Endothelial cell of umbilical vein (primary cell): ENCODE data around the gene ADAM23. TPM values are rescaled to one million over a fixed set of nuclear protein-coding genes. Genes with fewer than 3 reads are reported as not detected.

ENCODE experiments used
- BruUV-seq: library from RNA; stranded (reverse); fragments of 400-500 nt; replicated peaks from 2 replicates; lab custom pipeline; 2021; lab: Mats Ljungman, UMichigan
- CTCF ChIA-PET: fragments of 300-600, 350-600 bp; sonication (Branson Sonifier 250); formaldehyde crosslinking; loops from one replicate; lab custom pipeline; 2021; ENCODE audit warnings: antibody characterized with exemption, inconsistent platforms; lab: Charles Lee
- POLR2A ChIA-PET: fragments of 300-600, 350-600 bp; sonication (Branson Sonifier 250); formaldehyde crosslinking; loops from one replicate; lab custom pipeline; 2021; ENCODE audit warnings: antibody characterized with exemption, inconsistent platforms; lab: Charles Lee
- DNase-seq: peaks from one replicate; pipeline ENCODE4 v3.0.0-alpha.2; 2011; ENCODE audit warnings: low read depth, low spot score
- FAIRE-seq: peaks from 2 replicates; lab custom pipeline; 2011; peaks lifted over from hg19 to GRCh38; lab: Jason Lieb, UNC
- H2AFZ ChIP-seq: 2 replicates; pipeline ENCODE4 v1.6.0; 2012; ENCODE audit warnings: low read depth, low read length, control low read depth, inconsistent platforms
- H3K27ac ChIP-seq: 2 replicates; pipeline ENCODE4 v1.5.1; 2011; ENCODE audit warnings: low read depth, mild to moderate bottlenecking, control low read depth, low read length, moderate library complexity; ENCODE audit not compliant: insufficient read depth
- H3K27me3 ChIP-seq, 2 experiments: 2 replicates each; pipeline versions ENCODE4 v1.6.0 to v1.6.1; 2011; ENCODE audit warnings: low read length in 2 of 2, mixed read lengths in 1 of 2; ENCODE audit not compliant: control insufficient read depth in 2 of 2, insufficient read depth in 2 of 2
- H3K36me3 ChIP-seq, 2 experiments: 2 replicates in 1 of 2; 3 replicates in 1 of 2; pipeline ENCODE4 v1.5.1; 2011; ENCODE audit warnings: low read length in 2 of 2, mild to moderate bottlenecking in 1 of 2, moderate library complexity in 1 of 2; ENCODE audit not compliant: control insufficient read depth in 2 of 2, insufficient read depth in 2 of 2; ENCODE audit errors: extremely low read depth in 1 of 2
- H3K4me1 ChIP-seq: 3 replicates; pipeline ENCODE4 v1.5.1; 2011; ENCODE audit warnings: mild to moderate bottlenecking, low read length; ENCODE audit not compliant: control insufficient read depth, insufficient read depth; ENCODE audit errors: extremely low read depth
- H3K4me2 ChIP-seq: 2 replicates; pipeline ENCODE4 v1.6.1; 2011; ENCODE audit warnings: low read length, control low read depth, mixed read lengths; ENCODE audit not compliant: insufficient read depth
- H3K4me3 ChIP-seq, 3 experiments: fragments of 200-600 bp in 1 of 3; sonication (generic), shearing (Covaris generic) in 1 of 3; replicated peaks in 1 of 3; 2 replicates each; pipeline ENCODE4 v1.5.1; 2011 to 2016; ENCODE audit warnings: control low read depth in 3 of 3, low read length in 3 of 3, mild to moderate bottlenecking in 2 of 3, inconsistent platforms in 1 of 3, low read depth in 1 of 3, moderate library complexity in 1 of 3; ENCODE audit not compliant: insufficient read depth in 1 of 3
- H3K79me2 ChIP-seq: 2 replicates; pipeline ENCODE4 v1.6.0; 2012; ENCODE audit warnings: low read length, inconsistent platforms; ENCODE audit not compliant: control insufficient read depth, insufficient read depth
- H3K9ac ChIP-seq: replicated peaks from 2 replicates; pipeline ENCODE3; 2011; ENCODE audit warnings: low read length, control low read depth; ENCODE audit not compliant: insufficient read depth; ENCODE audit errors: extremely low read depth
- H3K9me1 ChIP-seq: replicated peaks from 3 replicates; pipeline ENCODE4 v1.6.0; 2011; ENCODE audit warnings: mild to moderate bottlenecking, low read length; ENCODE audit not compliant: control insufficient read depth, insufficient read depth; ENCODE audit errors: extremely low read depth
- H3K9me3 ChIP-seq: replicated peaks from 2 replicates; pipeline ENCODE4 v1.5.1; 2012; ENCODE audit warnings: low read length, inconsistent platforms; ENCODE audit not compliant: control insufficient read depth, insufficient read depth
- H4K20me1 ChIP-seq: replicated peaks from 2 replicates; pipeline ENCODE3; 2011; ENCODE audit warnings: mild to moderate bottlenecking, low read length; ENCODE audit not compliant: control insufficient read depth, insufficient read depth; ENCODE audit errors: extremely low read depth
- EZH2 ChIP-seq: IDR thresholded peaks from 2 replicates; pipeline ENCODE4 v1.6.1; 2012; ENCODE audit warnings: borderline replicate concordance, low read depth, mild to moderate bottlenecking, moderate library complexity, low read length, inconsistent platforms; ENCODE audit not compliant: severe bottlenecking
- FOS ChIP-seq: IDR thresholded peaks from 2 replicates; pipeline ENCODE4 v1.6.1; 2011; ENCODE audit warnings: mild to moderate bottlenecking, low read length, moderate library complexity, borderline replicate concordance; ENCODE audit not compliant: insufficient read depth
- GATA2 ChIP-seq: IDR thresholded peaks from 2 replicates; pipeline ENCODE4 v1.7.0; 2011; ENCODE audit warnings: low read depth, mild to moderate bottlenecking, moderate library complexity, mixed read lengths, low read length; ENCODE audit not compliant: insufficient read length, insufficient read depth
- JUN ChIP-seq: IDR thresholded peaks from 2 replicates; pipeline ENCODE4 v1.6.1; 2011; ENCODE audit warnings: borderline replicate concordance, low read depth; ENCODE audit not compliant: insufficient read length, insufficient read depth
- MYC ChIP-seq: IDR thresholded peaks from one replicate; pipeline ENCODE4 v1.6.1; 2011; ENCODE audit warnings: mild to moderate bottlenecking, low read depth, low read length
- POLR2A ChIP-seq: IDR thresholded peaks from 2 replicates; pipeline ENCODE4 v1.6.1; 2012; ENCODE audit warnings: low read depth, mild to moderate bottlenecking, control low read depth, low read length
- POLR2AphosphoS5 ChIP-seq: IDR thresholded peaks from 2 replicates; pipeline ENCODE4 v1.6.1; 2012; ENCODE audit warnings: low read depth, mild to moderate bottlenecking, control low read depth, low read length, moderate library complexity; ENCODE audit not compliant: insufficient read depth
- dilution Hi-C: fragments of 300-500 bp; cut with MboI; formaldehyde crosslinking; loops from one replicate; pipeline ENCODE4 v1.15.0; 2019; ENCODE audit warnings: low sequenced_read_pairs; ENCODE audit not compliant: extremely low pct_ligation_motif_present
- intact Hi-C: fragments of 100-400 bp; cut with micrococcal nuclease; formaldehyde crosslinking; loops from one replicate; pipeline ENCODE4 v1.10.0; 2022
- polyA plus RNA-seq, 4 experiments: library from polyadenylated mRNA; depleted of rRNA in 3 of 4; stranded (reverse) in 3 of 4; unstranded in 1 of 4; fragments of >200 nt; gene quantifications; 2 replicates each; pipeline versions ENCODE4 v1.2.1 to v1.2.3, GENCODE V29; 2011 to 2012; ENCODE audit warnings: missing spikeins in 1 of 4
- total RNA-seq: library from RNA; stranded (reverse); gene quantifications from 2 replicates; pipeline ENCODE4 v1.2.3, GENCODE V29; 2021
- TF ChIP-seq, protein P1 (sequence below): IDR thresholded peaks from 2 replicates; pipeline ENCODE4 v1.6.1; 2011; ENCODE audit not compliant: insufficient read depth, insufficient read length
- TF ChIP-seq, protein P2 (sequence below), 2 donors: IDR thresholded peaks; 1 replicate in 1 of 2; 2 replicates in 1 of 2; pipeline ENCODE4 v1.5.1; 2011; ENCODE audit warnings: low read length in 2 of 2, mild to moderate bottlenecking in 2 of 2, moderate library complexity in 2 of 2, control low read depth in 1 of 2, inconsistent platforms in 1 of 2, low read depth in 1 of 2; ENCODE audit not compliant: insufficient read depth in 1 of 2; ENCODE audit errors: extremely low read depth in 1 of 2

ADAM23 gene
- total and polyA plus RNA-seq, 2 donors (not counting 3 experiments of a cell fraction or from before 2014, with no cell fraction given): 20.6 to 38.5 TPM

DNA sequence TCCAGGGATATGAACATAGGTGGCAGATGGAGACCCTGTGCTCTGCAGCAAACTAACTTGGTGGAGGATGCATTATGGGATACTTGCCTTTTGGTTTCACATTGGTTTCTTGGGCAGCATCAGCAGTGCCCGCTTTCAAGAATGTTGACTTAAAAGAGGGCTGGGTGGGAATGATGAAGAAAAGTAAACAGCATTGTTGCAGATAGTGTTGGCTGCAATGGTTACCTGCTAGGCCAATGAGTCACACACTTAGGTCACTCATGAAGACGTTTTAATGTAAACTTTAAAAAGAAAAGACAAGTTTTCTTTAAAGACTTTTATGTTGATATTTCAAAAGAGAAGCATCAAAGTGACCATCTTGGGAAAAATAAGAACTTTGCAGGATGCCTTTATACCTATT is 172.8 kb downstream of the ADAM23 start:
- no peak overlapping the region for H2AFZ ChIP-seq
- ChIA-PET CTCF (interaction anchor here (0.6 kb wide), 1 partner anchor 224 kb away, joined by 3 read pairs; no protein-coding TSS in a partner anchor), POLR2A (no interaction called here)
- no peak overlapping the region for H3K27ac ChIP-seq
- H3K9me3 ChIP-seq: no peaks in the 10 kb centered on the region
- no peak overlapping the region for H3K4me3 ChIP-seq
- no peaks in the 10 kb centered on the region for H3K79me2 ChIP-seq
- H3K9ac ChIP-seq: no peak overlapping the region
- no peak for TF ChIP-seq JUN
- TF ChIP-seq, protein P1, sequence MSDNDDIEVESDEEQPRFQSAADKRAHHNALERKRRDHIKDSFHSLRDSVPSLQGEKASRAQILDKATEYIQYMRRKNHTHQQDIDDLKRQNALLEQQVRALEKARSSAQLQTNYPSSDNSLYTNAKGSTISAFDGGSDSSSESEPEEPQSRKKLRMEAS: no peak
- H3K4me1 ChIP-seq: no peaks in the 10 kb centered on the region
- H3K4me2 ChIP-seq: no peak overlapping the region
- H3K36me3 ChIP-seq: no peaks in the 10 kb centered on the region
- intact Hi-C loops (no loop called here), dilution Hi-C loops (no loop called here)
- no peaks in the 10 kb centered on the region for H3K27me3 ChIP-seq
- DNase-seq (no peak), FAIRE-seq (no peak)
- no peaks in the 10 kb centered on the region for H3K9me1 ChIP-seq
- BruUV-seq: no TSS peak
- no peaks in the 10 kb centered on the region for H4K20me1 ChIP-seq

DNA sequence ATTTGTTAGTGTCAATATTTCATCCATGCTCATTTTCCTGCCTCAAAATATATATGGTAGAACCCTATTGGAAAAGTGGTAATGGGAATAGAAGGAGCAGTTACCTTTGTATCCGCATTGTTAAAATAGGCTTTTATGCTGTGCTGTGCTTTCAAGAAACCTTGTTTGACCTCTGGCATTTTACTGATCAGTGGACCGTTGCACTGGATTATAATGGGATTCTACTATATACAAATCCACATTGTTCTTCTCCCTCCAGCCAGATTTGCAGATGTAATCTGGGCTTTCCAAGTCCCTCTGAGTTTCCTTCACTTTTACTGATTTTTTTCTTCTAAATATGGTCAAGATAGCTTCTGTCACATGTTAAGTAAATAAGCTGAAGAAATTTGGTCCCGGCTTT is 175.7 kb downstream of the ADAM23 start:
- DNase-seq: no peak
- POLR2A ChIA-PET: interaction anchor here (0.6 kb wide), 1 partner anchor 1096 kb away, joined by 3 read pairs; no protein-coding TSS in a partner anchor

More for the DNA sequence above, 175.7 kb downstream of the ADAM23 start:
- dilution Hi-C loops (no loop called here), intact Hi-C loops (no loop called here)
- no TSS peak for BruUV-seq
- H3K27ac ChIP-seq: no peak overlapping the region
- TF ChIP-seq MYC: no peak
- TF ChIP-seq JUN: no peak
- no peak for TF ChIP-seq EZH2
- TF ChIP-seq, protein P2, sequence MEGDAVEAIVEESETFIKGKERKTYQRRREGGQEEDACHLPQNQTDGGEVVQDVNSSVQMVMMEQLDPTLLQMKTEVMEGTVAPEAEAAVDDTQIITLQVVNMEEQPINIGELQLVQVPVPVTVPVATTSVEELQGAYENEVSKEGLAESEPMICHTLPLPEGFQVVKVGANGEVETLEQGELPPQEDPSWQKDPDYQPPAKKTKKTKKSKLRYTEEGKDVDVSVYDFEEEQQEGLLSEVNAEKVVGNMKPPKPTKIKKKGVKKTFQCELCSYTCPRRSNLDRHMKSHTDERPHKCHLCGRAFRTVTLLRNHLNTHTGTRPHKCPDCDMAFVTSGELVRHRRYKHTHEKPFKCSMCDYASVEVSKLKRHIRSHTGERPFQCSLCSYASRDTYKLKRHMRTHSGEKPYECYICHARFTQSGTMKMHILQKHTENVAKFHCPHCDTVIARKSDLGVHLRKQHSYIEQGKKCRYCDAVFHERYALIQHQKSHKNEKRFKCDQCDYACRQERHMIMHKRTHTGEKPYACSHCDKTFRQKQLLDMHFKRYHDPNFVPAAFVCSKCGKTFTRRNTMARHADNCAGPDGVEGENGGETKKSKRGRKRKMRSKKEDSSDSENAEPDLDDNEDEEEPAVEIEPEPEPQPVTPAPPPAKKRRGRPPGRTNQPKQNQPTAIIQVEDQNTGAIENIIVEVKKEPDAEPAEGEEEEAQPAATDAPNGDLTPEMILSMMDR (IDR thresholded peaks at IDR 0.05; ENCODE audit: extremely low read depth in 1 of 2, insufficient read depth in 1 of 2, low read depth in 1 of 2, low read length in 2 of 2): no peak
- TF ChIP-seq FOS: no peak
- TF ChIP-seq, protein P1: no peak
- no peak for TF ChIP-seq POLR2AphosphoS5
- TF ChIP-seq POLR2A: no peak
- TF ChIP-seq GATA2: no peak
- no peak overlapping the region for H3K4me3 ChIP-seq
- H4K20me1 ChIP-seq: no peaks in the 10 kb centered on the region
- CTCF ChIA-PET: interaction anchor here (1.1 to 1.5 kb wide), 2 partner anchors 9 to 24 kb away, joined by 4 to 6 read pairs; partner anchors contain the start of gene FAM237A
- H3K4me1 ChIP-seq: no peaks in the 10 kb centered on the region
- H2AFZ ChIP-seq: no peak overlapping the region
- no peak for FAIRE-seq
- H3K27me3 ChIP-seq: no peaks in the 10 kb centered on the region
- no peaks in the 10 kb centered on the region for H3K79me2 ChIP-seq
- no peak overlapping the region for H3K9ac ChIP-seq
- H3K9me3 ChIP-seq: no peaks in the 10 kb centered on the region
- H3K4me2 ChIP-seq: no peak overlapping the region
- no peaks in the 10 kb centered on the region for H3K9me1 ChIP-seq
- H3K36me3 ChIP-seq: no peaks in the 10 kb centered on the region
